ENCODE data around the gene ESPL1. TPM values are rescaled to one million over a fixed set of nuclear protein-coding genes. Genes with fewer than 3 reads are reported as not detected.
"Not testable (repeated sequence)": the region's sequence is repeated elsewhere in the genome, so short reads cannot be mapped to it uniquely, and the experiment has no call there.

The ESPL1 gene
- total RNA-seq, 1 donor from 2014 or later: 6.0 TPM

DNA sequence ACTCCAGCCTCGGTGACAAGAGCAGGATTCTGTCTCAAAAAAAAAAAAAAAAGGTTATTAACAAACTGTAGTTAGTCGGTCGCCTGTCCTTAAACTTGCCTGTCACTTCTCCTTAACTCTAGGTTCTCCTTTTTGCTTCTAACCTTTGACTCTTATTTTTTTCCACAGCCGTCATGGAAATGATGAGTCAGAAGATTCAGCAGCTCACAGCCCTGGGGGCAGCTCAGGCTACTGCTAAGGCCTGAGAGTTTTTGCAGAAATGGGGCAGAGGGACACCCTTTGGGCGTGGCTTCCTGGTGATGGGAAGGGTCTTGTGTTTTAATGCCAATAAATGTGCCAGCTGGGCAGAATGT is 31.0 kb downstream of the ESPL1 start:
- DNase-seq (ENCODE audit: low read depth in 2 of 2): peak; percentile 51 to 66

DNA sequence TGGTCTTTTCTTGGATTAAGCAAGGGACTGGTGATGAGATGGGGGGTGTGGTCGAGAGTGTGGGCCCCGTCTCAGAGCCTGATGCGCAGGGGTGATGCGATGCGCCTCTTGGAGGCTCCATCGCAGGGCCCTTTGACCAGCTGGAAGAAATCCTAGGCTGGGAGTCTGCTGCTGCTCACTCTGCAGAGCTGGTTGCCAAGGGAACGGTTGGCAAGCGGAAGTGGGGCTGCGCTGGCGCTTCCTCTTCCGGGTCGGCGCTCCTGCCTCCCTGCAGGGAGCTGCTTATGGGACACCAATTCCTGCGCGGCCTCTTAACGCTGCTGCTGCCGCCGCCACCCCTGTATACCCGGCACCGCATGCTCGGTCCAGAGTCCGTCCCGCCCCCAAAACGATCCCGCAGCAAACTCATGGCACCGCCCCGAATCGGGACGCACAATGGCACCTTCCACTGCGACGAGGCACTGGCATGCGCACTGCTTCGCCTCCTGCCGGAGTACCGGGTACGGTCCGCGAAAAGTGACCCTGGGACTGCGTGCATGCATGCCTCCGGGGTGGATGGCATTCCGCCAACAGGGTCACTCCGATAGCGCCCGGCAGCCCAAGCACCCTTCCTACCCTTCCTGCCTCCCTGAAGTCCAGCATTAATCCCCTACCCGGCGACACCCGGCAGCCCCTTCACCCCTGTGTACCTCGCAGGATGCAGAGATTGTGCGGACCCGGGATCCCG is 31.5 kb downstream of the ESPL1 start, which contains the start of gene MYG1:
TSS of gene MYG1 (plus strand) at position 242 of the 727 bp plus-strand sequence. CDS start at position 285, 43 bp downstream.
- peak; percentile 73 to 90 for DNase-seq (ENCODE audit: low read depth in 2 of 2)

GRCh38 chr12:53300187-53300586 is 32.1 kb downstream of the ESPL1 start:
- DNase-seq (ENCODE audit: low read depth in 2 of 2): peak in 1 of 2 donors; percentile 21

DNA sequence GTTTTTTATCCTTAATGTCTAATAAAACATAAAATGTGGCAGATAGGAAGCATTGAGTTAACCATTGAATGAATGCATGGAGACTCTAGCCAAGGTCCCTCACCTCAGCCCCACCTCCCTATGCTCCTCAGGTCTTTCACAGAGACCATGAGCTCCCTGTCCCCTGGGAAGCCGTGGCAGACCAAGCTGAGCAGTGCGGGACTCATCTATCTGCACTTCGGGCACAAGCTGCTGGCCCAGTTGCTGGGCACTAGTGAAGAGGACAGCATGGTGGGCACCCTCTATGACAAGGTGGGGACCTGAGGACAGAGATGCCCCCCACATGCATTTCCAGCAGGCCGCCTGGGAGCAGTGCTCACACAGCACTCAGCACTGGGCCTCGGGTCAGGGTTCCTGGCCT is 34.8 kb downstream of the ESPL1 start:
- DNase-seq (ENCODE audit: low read depth in 2 of 2): no peak

DNA sequence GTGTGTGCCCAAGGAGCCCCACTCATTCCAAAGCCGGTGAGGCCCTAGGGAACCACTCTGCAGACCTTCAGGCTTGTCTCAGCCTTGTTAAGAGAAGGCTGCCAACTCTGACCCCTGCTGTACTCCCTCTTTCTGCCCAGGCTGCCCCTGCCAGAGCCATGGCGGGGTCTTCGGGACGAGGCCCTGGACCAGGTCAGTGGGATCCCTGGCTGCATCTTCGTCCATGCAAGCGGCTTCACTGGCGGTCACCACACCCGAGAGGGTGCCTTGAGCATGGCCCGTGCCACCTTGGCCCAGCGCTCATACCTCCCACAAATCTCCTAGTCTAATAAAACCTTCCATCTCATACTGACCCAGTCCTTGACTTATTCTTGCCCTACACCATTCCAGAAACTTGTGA is 38.7 kb downstream of the ESPL1 start:
- no peak for DNase-seq (ENCODE audit: low read depth in 2 of 2)

DNA sequence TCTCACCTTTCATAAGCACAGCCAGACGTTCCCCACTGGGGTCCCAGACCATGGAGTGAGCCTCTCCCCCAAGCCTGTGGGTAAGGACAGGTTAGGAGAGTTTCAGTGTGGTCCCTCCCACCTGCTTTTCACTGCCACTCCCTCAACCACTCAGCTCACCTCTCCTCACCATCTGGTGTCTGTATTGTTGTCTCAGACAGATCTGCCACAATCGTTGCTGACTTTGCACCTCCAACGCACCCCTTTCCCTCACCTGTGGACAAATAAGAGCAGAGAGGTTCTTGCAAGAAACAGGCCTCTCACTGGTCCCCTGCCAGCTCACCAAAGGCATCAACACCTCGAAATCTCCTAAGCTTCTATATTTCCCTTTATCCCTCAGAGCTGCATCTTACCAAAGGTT is 40.2 kb downstream of the ESPL1 start:
- no peak for DNase-seq (ENCODE audit: low read depth in 2 of 2)

DNA sequence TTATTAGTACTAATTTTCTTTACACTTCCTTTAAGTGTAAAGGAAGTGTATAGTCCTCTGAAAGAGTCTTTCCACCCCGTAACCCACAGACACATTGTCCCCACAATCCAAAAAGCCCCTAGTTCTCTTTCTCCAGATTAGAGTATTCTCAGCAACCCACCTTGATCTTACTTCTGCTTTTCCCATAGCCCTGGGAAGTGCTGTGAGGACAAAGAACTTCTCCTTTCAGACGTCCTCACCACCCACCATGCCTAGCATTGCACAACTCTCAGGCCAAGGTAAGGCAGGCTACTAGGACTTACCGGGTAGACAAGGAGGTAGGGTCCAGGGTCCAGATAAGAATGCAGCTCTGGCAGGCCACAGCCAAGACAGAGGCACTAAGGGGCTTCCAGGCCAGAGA is 45.9 kb downstream of the ESPL1 start:
- DNase-seq (ENCODE audit: low read depth in 2 of 2): no peak

- DNase-seq (ENCODE audit: low read depth in 2 of 2): no peak
Observed at GRCh38 chr12:53320352-53321195, 52.5 kb downstream of the ESPL1 start.

- DNase-seq (ENCODE audit: low read depth in 2 of 2): no peak
Observed at GRCh38 chr12:53324113-53324778, 56.1 kb downstream of the ESPL1 start.

GRCh38 chr12:53324779-53325510 is 56.8 kb downstream of the ESPL1 start:
- DNase-seq (ENCODE audit: low read depth in 2 of 2): peak; percentile 63 to 91

DNA sequence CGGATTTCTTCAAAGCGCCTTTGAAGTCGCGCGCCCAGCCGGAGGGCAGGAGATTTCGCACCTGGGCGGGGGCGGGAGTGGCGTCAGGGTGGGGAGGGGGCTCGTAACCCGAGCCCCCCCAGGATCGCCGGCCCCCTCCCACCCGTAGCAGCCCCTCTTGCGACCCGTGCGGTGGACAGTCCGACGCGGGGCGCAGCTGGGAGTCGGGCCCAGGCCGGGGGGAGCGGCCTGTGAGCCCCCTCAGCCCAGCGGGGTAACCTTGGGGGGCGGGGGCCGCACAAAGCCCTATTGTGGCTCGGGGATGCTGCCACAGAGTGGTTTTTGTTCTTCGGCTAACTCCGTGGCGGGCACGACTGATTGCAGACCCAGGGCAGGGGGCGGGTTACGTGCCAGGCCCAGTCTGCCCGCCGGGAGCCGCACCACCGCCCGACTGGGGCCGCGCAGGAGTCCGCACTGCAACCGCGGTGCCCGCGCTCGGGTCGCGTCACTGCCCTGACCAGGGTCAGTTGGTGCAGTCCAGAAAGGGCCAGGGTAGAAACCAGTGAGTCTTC is 57.5 kb downstream of the ESPL1 start:
- peak in 1 of 2 donors; percentile 36 for DNase-seq (ENCODE audit: low read depth in 2 of 2)

DNA sequence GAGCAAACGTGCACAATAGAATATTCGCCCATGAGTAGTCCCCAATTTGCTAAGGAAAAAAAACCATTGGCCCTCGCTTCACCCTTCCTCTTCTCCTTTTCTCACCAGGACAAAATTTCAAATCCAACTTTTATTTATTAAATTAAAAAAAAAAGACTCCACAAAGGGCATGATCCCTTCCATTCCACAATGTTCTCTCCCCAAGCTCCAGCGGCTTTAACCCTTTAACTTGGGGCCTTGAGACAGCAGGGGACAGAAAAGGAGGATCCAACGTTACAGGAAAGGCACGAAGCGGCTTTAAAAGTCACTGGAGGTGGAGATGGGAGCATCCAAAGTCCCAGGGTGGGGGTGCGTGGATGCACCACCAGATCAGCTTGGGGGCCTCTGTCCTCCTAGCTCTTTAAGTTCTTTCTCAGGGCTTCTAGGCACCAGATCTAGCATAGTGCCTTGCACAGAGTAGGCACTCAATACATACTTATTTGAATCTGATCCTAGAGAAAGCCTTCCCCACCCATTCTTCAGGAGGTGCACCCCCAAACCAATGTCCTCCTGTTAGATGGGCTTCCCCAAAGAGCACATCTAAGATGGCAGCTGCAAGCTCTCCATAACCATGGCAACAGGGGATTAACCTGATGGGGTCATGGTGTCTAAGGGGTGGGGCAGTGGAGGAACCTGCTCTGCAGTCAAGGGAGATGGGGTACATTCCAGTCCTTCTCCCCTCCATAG is 58.5 kb downstream of the ESPL1 start:
- no peak for DNase-seq (ENCODE audit: low read depth in 2 of 2)

DNA sequence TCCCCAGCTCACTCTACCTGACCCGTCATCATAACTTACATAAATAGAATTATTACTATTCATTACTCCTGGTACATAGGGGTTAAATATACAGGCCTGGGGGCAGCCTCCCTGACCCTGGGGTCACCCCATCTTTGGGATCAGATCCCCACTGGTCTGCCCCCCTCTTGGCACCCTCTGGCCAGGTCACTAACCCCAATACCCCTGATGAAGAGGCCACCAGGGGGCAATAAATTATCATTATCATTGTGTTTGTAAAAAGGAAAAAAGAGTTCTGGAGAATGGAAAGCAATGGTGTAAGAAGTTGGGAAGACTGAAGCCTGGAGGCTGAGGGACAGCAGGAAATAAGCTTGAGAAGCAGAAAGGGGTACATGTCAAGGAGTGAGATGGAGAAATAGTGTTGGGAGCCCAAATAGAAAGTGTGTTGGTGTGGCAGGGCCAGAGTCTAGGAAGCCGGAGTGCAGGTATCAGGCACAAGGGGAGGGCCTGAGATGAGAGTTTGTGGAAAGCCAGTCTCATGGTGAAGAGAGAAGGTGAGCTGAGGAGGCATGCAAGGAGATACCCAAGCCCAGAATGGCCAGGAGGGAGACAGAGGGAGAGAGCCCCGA is 59.4 kb downstream of the ESPL1 start:
- DNase-seq (ENCODE audit: low read depth in 2 of 2): peak in 1 of 2 donors; percentile 22

DNA sequence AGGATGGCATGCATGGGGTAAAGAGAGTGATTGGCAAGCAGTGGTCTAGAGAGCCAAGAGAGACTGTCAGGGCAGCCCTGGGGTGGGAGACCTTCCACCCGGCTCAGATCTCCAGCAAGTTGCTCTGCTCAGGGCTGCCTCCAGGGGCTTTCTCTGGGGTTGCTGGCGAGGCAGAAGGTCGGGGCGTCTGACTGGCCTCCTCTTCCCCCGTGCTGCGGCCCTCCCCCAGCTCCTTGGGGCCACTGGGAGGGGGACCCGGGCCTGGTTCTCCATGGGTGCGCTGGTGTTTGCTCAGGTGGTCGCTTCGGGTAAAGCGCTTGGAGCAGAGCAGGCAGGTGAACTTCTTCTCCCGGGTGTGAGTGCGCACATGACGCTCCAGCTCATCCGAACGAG is 59.9 kb downstream of the ESPL1 start:
- no peak for DNase-seq (ENCODE audit: low read depth in 2 of 2)

DNA sequence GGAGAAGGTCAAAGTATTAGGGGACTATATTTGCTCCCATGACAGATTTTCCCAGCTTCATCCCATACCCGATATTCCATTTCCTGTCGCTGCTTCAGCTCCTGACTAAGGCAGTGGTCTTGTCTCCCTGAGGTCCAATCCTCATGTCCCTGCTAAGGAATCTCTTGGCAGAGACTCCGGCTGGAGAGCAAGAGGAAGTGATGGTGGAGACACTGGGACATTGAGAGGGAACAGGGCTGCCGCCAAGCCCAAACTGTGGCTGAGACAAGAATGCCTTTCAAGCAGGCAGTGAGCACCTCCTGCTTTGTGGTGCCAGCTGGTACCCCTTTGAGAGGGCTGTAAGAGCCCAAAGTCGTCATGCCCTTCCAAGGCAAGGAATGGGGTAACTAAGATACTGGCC is 62.6 kb downstream of the ESPL1 start:
- DNase-seq (ENCODE audit: low read depth in 2 of 2): no peak

GRCh38 chr12:53332339-53332738 is 64.2 kb downstream of the ESPL1 start:
- DNase-seq (ENCODE audit: low read depth in 2 of 2): not testable (repeated sequence)

DNA sequence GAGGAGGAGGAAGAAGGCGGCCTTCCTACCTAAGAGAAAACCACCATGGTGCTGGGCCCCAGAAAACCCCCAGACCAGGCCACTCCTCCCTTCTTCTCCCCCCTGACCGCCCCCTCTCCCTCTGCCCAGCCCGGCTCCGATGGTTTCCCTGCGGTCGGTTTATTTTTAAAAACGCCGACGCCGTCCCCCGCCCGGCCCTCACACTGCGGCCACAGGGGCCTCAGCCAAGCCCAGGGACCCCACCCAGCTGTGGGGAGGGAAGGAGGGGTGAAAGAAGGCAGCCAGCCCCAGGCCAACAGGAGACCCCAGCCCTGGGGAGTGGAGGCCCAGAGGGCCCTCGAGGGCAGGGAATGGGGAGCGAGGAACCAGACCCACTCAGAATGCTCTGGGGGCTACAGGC is 64.6 kb downstream of the ESPL1 start:
- no peak for DNase-seq (ENCODE audit: low read depth in 2 of 2)

DNA sequence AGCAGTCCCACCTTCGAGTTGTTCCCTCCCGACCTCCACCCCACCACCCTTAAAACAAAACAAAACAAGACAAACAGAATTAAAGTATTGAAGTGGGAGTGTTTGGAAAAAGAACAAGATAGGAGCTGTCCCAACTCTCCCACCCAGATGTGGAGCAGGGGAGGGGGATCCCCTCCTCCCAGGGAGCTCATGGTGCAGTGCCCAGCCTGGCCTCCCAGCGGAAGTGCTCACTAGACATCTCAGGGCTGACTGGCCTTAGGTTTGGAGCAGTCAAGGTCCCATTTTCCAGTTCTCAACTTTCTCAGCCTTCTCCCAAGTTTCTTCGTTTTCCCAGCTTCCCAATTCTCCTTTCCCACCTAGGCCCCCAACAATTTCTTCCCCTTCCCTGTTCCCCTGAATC is 65.2 kb downstream of the ESPL1 start:
- DNase-seq (ENCODE audit: low read depth in 2 of 2): no peak

GRCh38 chr12:53333845-53334244 is 65.7 kb downstream of the ESPL1 start:
- DNase-seq (ENCODE audit: low read depth in 2 of 2): no peak

GRCh38 chr12:53334822-53335221 is 66.7 kb downstream of the ESPL1 start:
- DNase-seq (ENCODE audit: low read depth in 2 of 2): no peak
